NCI-H82 treated with DMSO at 0.1 percent for 48 hours (cell line): ENCODE measurements around the gene NAALADL2.

Experiments
- DNase-seq: peaks from one replicate; lab custom pipeline; 2025; ENCODE audit not compliant: unreplicated experiment; lab: John Stamatoyannopoulos, UW

NAALADL2 gene

DNA sequence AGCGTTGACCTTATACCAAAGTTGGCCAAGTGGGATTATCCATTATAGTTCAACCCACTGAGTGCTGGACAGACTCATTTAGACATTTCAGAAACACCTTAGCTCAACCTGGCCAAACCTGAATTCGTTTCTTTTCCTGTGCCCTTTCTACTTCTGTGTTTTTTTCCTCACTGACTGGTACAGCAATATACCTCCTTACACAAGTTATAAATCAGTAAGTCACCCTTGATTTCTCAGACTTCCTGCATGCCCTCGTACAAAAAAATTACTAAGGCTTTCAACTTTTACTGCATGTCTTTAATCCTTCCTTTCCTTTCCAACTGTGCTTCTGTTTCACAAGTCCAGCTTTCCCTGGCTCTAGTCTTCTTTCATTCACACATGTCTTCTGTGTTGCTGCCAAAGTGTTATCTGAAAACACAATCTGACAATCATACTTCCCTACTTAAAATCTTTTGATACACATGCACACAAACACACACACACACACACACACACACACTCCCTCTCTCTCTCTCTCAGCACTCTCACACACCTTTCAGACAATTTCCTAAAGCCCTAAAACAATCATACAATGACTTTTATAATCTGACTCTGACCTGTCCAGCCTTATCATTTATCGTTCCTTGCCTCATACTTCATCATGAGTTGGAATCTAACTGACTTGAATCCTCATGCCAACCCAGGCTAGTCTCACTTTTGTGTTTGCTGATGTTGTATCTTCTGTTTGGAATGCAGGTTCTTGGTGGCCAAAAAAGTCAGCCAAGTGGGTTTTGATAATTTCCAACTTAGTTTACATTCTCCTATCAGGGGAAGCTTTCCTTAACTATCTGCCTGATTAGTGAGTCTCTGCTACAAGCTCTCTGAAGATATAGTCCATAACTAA lies 436.4 kb downstream of the NAALADL2 start:
- DNase-seq = no peak

DNA sequence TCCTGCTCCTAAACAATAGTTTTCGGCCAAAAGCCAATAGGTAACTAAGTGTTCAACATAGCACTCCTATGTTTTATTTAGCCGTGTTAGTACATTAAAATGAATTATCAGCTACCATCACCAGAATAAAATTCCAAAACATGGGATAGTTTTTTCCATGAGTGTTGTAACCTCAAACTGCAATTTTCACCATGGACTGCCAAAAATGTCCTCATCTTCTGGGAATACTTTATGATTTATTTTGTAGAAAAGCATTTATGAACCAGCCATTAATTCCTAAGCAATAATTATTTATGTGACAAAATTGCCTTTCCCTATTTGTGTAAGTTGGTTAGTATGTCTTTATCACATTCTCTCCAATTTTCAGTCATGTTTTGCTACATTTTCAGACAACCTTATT lies 438.1 kb downstream of the NAALADL2 start:
- DNase-seq = no peak

DNA sequence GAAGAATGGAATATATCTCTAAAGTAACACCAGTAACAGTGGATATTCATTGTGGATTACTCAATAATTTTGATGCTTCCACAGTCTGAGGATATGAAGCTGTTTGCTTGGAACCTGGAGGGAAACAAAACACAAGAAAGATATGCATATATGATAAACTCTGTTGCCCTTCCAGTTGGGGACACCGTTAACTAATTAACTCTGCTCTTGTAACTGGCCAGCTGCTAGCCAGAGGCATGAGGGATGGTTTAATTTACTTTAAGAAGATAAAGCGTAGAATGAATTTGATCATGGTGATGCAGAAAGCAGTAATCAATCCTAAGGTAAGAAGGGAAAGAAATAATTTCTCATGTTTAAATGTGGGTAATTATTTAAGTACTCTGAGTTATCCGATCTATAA lies 442.6 kb downstream of the NAALADL2 start:
- no peak for DNase-seq

DNA sequence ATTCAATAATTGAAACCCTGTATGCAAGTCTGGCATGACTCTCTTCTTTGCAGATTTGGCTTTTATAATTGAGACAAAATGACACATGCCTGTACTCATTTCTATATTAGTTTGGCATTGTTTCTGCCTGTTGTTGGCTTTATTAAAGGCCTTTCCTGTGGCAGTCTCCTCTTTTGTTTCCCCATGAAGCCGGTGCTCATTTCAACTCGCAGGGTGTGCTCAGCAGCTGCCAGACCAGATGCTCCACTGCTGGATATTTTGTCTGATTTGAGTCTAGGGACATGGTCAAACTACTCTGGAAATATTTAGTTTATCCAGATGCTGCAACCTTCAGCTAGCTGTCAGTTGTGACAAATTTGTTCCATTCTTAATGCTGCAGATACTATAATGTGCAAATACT lies 445.3 kb downstream of the NAALADL2 start:
- DNase-seq = no peak

DNA sequence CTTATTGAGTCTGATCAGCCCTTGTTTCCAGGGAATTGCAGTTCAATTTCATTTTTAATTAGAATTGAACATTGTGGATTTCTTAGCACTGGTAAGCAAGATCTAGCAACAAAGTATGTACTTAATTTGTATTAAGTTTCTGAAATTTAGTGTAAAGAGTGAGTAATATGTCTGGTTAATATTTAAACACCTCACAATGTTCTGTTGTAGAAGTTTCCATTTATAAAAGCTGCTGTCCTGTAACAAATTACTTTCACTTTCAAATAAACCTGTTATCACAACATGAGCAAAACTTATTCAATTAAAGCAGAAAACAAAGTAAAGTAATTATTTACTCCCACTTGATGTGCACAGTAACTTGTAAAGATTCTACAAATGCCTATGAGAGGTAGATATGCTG lies 448.5 kb downstream of the NAALADL2 start:
- DNase-seq = no peak

DNA sequence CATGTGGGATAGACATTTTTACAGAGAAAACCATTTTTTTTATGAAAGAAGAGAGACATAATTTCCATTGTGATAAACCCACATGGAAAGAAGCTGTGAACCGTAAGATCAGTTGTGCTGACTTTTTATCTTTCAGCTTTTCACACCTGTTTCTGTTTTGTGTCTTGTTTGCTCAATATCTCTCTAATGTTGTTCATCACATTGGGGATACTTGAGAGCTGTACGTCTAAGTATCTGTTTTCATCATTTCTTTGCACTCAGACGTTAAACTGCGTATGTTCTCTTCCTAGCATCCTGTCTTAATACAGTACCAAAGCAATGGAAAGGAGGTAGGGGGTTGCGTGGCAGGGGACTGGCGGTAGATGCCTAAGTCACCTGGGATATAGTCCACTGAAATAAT lies 449.0 kb downstream of the NAALADL2 start:
- DNase-seq = no peak

DNA sequence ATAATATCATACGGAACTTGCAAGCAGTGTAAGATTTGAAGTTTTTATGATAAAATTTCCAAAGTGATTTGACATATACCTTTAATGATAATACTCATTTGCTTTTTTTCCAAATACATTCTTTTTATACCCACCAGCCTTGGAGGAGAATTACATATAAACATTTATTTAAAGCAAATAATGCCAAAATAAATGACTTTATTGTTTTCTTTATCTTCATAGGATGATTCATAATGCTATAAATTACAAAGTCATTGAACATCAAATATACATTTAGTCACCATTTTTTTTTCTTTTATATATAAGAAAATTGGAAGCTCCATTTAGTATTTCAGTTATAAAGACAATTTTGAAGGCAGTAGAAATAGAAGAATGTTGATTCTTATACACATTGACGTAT lies 450.9 kb downstream of the NAALADL2 start:
- DNase-seq = no peak

DNA sequence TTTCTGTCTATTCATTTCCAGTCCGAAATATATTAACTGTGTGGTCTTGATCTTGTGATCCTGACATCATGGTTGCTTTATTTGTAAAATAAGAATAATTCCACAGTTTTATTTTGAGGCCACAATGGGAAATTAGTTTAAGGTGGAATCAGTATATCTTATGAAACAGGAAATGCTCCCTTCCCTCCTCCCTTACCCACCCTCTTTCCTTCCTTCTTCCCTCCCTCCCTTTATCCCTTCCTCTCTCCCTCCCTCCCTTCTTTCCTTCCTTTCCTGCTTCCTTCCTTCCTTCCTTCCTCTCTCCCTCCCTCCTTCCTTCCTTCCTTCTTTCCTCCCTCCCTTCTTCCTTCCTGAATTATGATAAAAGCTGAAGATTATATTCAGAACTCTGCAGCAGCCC lies 452.3 kb downstream of the NAALADL2 start:
- no peak for DNase-seq

DNA sequence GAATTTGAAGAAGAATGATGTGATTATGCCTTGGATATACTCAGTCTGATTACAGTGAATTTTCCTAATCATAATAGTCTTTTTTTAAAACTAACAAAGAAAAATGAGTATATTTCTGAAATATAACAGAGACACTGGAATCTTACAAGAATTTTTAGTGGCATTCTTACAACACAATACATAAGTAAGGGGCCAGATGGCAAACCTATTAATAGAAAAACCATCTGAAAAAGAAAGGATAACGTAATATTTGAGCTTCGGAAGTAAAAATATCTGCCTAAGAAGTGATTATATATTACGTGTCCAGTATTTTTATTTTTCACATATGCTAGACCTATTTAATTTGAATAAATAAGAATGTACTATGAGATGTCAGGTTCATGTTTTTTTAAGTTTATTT lies 452.8 kb downstream of the NAALADL2 start:
- no peak for DNase-seq

DNA sequence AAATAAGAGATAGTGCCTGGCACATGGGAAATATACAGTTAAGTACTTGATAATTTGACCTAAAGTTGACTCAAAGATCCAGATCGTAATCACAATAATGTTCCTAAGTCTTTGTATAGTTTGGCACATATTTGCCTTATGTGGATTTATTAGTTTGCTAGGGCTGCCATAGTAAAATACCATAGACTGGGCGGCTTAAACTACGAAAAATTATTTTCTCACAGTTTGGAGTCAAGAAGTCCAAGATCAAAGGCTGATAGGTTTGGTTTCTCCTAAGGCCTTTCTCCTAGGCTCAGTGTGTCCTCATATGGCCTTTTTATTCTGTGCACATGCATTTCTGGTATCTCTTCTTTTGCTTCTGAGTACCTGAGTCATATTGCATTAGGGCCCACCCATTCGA lies 453.7 kb downstream of the NAALADL2 start:
- no peak for DNase-seq

DNA sequence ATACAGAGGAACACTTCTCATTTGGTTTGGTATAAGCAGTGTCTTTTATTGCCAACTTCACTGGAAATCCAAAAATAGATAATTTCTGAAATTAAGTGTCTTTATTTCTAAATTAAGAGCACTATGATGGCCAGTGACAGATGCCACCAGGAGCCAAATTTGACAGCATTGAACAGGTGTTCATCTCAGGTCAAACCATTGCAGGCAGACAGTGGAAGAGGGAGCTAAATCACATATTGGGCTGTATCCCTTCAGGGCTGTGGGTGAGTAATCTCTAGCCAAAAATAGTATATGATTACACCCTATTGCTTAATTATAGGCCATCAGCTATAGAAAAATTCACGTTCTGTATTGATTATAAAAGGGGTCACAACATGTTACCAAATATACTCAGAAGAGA lies 457.7 kb downstream of the NAALADL2 start:
- no peak for DNase-seq

DNA sequence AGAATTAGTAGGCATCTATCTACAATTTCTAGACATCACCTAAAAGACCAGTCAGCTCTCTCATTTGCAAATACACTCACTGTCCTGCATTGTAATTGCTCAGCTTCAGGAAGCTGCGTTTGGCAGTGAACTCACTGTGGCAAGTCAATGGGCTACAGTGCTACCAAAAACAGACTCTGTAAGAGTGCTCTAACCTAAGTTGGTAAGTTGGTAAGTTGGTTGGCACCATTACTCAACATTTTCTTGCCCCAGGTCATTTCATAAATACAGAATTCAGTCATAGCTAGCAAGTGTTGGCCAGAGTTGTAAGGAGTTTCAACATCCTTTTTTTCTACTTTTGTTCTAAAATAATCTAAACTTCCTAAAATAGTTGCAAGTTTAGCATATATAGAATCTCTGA lies 466.3 kb downstream of the NAALADL2 start:
- no peak for DNase-seq

DNA sequence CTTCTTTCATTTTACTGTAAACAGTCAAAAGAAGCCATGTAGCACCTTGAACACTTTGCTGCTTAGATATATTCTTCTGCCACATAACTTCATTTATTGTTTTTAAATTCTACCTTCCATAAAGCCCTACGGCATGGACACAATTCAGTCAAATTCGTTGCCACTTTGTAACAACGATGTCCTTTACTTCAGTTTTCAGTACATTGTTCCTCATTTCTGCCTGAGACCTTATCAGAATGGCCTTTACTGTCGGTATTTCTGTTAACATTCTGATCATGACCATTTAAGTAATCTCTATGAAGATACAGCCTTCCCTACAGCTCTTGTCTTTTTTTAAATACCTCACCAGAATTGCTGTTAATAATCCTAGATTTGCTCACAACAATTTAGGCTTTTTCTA lies 466.9 kb downstream of the NAALADL2 start:
- DNase-seq = no peak

DNA sequence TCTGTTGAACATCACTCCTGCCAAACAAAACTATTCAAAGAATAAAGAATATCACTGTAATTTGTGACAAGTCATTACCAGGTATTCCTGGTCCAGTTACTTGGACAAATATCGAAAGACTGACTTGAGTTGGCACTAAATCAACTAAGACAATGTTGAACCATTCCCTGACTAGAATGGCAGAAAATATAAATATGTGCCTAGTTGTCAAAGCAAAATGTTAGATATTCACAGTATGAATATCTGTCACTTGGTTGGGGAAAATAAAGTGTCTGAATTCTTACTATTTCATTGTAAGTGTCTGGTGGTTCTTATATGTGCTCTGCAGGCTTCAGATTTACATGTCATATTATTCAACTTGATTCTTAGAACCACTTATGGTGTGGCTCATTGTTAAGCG lies 470.2 kb downstream of the NAALADL2 start:
- DNase-seq = no peak

DNA sequence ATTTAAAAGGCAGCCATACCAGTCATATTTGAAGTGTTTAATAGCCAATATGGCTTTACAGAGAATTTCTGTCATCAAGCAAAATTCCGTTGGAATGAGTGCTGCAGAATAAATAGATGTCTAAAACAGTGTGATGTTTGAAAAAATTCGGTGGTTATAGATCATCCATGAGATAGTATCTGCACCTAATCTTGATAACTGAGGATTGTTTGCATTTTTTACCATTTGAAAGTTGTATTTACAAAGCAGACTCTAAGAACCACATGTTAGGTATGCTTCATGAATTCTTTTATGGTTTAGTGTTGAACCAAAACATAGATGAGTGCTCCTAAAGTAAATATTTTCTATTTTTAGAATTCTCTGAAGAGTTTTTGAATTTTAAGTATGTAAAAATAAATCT lies 476.1 kb downstream of the NAALADL2 start:
- DNase-seq = no peak

DNA sequence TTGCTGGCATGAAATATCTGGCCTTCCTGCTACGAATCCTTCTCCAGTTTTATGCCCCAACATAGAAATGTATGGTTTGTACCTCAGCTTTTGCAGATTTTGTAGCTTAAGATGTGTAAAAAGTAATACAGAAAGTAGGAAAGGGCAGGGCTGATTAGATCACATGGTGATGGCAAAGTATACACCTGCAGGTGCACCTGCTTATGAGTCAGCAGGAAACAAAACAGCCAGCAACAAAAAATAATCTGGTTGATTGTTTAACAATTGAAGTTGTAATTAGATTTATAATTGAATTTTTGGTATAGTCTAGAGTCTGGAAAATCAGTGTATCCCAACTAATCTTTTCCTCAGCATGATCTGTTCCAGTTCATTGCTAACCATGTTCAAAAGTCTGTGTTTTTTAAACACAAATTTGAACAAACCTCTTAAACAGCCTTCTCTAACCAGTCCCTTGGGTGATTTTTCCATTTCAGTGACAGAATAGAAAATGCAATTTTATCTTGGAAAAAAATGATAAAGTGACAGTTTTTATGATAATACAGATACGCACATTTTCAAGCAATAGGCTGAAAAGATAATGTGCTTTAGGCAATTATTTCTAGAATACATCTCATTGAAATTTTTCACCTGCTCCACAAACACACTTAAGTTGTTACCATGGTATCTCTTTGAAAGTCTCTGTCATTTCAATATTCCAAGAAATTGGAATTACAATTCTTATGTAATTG lies 477.4 kb downstream of the NAALADL2 start:
- DNase-seq = no peak

DNA sequence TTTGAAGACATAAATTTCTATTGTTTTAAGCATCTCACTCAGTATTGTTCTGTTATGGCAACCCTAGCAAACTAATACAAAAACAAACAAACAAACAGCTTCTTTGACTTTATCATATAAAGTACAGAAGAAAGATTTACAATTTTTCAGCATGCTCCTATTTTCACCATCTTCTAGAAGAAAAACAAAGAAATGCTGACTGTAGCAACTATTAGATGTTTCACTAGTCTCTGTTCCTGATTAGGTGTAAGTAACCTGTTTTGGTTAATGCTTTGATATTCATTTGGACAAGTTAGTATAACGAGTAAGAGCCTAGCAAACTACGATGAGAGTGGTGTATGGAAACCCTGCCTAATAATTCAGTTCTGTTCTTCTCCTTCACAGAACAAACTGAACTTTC lies 478.5 kb downstream of the NAALADL2 start:
- no peak for DNase-seq

DNA sequence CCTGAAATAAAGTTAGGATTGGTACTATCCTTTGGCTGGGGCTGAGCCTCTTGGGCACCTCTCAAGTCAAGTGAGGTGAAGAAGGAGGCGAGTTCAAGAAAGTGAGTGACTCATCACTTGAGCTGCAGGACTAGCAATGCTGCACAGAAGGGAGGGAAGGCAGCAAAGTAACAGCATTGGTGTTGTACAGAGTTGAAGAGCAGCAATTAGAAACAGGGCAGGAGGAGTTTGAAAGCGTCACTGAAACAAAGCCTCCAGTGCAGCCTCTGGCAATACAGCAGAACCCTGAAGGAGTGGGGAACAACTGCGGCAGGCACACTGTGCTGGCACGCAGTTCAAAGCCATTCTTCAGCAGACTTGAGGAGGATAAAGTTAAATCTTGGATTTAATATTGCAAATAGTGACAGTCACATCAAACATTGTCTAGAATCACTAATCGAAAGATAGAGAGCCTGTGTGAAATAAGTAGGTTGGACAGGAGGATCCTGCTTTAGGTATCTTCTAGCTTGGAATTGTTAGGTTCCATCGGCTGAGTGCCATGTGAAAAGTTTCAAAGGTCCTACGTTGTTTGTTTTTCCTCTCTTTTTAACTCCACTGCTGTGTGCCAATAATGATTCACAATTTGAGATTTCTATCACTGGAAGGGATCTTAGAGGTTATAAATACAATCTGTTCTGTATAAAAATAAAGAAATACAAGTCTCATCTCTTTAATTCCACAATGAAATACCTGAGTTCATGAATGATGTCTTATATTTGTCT lies 479.8 kb downstream of the NAALADL2 start:
- DNase-seq = no peak

DNA sequence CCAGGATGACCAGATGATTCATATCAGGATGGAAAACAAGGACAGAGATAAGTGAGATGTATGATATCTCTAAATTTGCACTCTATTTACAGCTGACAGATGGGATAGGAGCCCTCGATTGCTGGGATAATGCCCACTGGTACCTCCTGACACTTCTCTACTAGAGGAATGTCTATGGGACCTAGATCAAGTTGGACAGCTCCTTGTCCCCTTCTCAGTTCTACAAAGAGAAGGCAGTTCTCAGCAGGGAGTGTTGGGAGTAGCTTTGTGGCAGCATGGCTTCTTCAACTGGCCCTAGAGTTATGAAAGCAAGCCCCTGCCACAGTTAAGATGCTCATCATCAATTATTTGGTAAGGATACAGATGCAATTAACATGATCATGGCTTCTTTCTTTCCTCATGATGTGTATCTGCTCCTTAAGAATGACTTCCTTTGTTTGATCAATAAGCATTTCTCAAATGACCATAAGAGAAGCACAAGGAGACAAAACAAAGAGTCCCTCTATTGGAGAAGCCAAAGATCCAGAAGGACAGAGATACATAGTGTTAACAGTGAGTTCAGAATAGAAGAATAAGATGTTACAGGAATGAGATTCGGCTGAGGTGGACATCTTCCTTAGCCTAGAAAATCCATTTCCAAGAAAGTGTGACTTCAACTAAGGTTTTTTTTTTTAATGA lies 481.3 kb downstream of the NAALADL2 start:
- DNase-seq = no peak

DNA sequence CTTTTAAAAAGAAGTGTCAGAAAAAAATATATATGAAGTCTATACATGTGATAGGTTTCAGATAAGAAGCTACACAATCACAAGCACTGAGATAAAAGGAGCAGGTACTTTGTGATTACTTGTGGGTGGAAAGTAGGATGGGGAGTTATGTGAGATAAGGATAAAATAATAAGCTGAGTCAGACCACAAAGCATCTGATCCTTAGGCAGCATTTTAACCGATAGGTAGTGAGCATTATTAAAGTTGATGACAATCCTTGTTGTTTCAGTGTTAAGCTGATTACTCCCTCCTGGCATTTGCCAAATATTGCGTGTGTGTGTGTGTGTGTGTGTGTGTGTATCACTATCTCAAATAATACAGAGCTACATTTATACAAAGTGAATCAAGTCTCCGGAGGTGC lies 483.1 kb downstream of the NAALADL2 start:
- DNase-seq = no peak

DNA sequence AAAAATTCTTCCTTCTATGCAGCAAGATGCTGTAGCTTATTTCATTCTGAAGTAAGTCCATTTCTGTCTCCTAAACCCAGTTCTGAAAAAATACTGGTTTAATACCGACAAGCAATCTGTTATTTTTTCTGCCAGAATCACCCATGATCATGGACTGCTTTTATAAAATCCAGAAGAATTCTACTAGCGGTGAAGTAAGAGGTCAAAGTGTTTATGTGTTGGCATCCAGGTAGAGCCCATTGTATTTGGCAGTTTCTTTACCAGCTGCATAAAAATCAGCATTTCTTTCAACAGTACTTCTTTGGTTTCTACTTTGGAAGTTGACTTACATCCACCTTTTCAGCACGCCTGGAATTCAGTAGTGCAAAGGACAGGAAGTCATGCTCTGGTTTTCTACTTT lies 484.8 kb downstream of the NAALADL2 start:
- DNase-seq = no peak
